NCI-H526 (cell line): ENCODE data around the gene MYH11.
A peak's percentile ranks its signal among the peaks of the same experiment; 100 is the strongest.
"Not testable (repeated sequence)": the region's sequence is repeated elsewhere in the genome, so short reads cannot be mapped to it uniquely, and the experiment has no call there.

ENCODE experiments used
- DNase-seq, 2 experiments: peaks; one replicate each; lab custom pipeline; 2025; lab: John Stamatoyannopoulos, UW

The MYH11 gene

GRCh38 chr16:15876503-15876902, 19.7 kb upstream of the MYH11 start:
- DNase-seq, result no peak

- DNase-seq, result peak; percentile 20 to 71
Observed at GRCh38 chr16:15874745-15875314, 18.0 kb upstream of the MYH11 start.

DNA sequence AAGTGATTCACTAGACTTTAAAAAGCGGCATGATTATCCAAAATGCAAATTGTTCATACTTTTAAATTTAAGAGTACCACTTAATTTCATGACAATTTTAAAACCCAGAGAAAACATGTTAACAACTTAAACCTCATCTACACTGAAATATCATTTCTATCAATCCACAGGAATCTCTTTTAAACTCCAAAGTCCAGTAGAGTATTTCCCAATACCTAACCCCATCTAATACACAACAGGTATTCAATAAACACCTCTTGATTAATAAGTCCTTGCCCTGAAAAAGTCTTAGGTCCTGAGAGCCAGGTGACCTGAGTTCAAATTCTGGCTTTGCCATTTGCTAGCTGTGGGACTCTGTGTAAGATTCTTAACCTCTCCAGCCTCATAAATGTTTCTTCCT, 16.9 kb upstream of the MYH11 start:
- DNase-seq, result no peak

DNA sequence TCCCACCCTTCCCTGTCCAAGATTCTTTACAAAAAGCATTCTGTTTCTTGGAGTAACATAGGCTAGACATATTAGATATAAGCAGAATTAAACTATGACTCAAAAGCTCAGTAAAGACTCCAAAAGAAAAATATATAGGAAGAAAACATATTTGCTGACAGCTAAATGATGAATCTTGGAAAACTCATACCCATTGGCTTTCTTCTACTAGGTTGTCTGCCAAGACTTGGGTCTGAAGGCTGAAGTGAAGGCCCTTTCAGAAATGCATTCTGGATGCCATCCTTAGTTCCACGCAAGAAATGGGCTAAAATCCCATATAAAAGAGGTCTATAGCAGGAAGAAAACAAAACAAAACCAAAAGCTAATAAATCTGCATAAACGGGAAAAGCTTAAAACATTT, 16.5 kb upstream of the MYH11 start:
- no peak for DNase-seq

- DNase-seq, result no peak
Observed at GRCh38 chr16:15870011-15870410, 13.2 kb upstream of the MYH11 start.

GRCh38 chr16:15866451-15866850, 9.6 kb upstream of the MYH11 start:
- no peak for DNase-seq

GRCh38 chr16:15865742-15866141, 8.9 kb upstream of the MYH11 start:
- no peak for DNase-seq

DNA sequence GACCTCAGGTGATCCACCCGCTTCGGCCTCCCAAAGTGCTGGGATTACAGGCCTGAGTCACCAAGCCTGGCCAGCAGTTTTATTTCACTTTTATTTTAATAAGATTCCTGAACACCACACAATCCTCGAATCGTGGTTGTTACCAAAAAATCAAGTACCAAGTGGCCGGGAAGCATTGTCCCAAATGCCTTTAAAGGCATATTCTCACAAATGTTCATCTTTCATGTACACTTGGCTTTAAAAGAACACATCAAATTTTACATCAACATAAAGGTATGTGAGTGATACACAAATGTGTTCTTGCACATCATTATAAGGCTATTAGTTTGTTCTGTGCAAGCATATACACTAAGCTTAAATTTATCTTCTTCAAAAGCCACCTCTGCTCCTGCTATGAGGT, 8.1 kb upstream of the MYH11 start:
- DNase-seq, result no peak

DNA sequence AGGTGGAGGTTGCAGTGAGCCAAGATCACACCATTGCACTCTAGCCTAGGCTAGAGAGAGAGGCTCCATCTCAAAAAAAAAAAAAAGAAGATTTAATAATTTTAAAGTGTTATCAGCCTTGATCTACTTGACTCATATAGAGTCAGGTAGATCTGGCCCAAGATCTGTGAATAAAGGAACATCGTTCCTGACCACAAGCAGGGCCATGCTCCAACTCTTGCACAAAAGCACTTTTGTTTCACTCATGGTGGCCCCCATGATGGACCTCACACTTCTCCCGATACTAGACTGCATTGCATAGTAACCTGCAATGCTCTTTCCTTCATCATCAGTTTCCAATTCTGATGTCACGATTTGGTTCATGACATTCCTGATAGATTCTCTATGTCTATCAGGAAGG, 5.2 kb upstream of the MYH11 start:
- DNase-seq, result no peak

- no peak for DNase-seq
Observed at GRCh38 chr16:15858921-15859668, 2.3 kb upstream of the MYH11 start.

DNA sequence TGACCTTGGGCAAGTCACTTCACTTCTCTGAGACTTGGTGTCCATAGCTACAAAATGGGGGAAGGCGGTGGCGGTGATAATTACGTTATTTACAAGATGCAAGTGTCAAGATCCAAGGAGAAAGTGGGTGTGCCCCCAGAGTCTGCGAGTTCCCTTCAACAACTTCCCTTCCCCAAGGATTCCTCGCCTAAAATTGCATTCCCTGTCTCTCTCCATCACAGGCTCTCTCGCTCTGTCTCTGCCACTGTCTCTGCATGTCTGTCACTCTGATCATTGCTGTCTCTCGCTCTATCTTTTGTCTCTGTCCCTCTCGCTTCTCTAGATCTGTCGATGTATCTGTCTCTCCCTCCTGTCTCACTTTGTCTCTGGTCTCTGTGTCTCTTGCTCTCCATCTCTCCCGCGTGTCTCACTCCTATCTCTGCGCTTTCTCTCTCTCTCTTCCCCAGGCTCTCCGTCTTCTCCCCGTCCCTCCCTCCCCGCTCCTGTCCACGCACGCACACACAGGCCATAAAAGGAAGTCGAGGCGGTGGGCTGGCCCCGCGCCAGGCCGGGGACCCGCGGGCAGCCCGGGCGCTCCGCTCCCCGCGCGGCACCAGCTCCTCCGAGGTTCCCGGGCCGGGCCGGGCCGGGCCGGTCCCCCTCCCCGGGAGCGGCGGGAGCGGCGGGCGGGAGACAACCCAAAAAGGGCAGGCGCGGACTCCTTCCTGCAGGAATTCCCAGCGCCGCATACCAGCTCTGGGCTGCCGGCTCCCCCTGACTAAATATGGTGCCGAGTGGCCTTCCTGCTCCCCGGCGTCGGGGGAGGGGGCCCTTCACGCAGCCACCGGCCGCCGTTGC, 1.1 kb upstream of the MYH11 start:
- no peak for DNase-seq

DNA sequence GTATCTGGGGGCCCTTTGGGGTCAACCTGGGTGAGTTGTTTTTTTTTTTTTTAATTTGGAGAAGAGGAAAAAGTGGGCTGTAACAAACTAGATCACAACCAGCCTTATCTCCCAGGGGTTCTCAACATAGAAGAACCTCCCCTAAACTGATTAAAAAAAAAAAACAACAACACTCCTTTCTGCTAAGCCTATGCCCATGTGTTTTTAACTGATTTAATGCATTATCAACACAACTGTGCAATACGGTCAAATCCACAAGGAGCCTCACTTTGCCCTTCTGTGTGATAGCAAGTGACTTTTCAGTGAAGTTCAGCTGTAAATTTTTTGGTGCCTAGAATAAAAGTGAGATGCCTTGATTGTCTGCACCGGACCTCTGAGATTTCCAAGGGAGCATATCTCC, 646 bp downstream of the MYH11 start:
- DNase-seq, result no peak

DNA sequence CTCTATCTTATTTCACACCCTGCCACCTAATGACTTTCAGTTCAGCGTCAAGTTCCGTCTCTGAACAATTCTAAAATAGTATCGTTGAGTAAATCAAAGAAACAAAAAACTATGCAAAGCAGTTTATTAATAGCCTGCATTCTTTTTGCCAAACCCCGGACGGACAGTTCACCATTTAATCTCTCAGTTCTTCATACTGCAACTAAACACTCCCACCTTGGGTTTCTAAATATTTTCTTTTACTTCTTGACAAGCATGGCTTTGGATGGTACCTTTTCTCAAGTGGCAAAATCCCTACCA, 1.2 kb downstream of the MYH11 start:
- DNase-seq, result no peak

- no peak for DNase-seq
Observed at GRCh38 chr16:15854906-15855703, 1.7 kb downstream of the MYH11 start.

- DNase-seq, result no peak
Observed at GRCh38 chr16:15854061-15854460, 2.8 kb downstream of the MYH11 start.

- DNase-seq, result no peak
Observed at GRCh38 chr16:15853021-15853420, 3.8 kb downstream of the MYH11 start.

- not testable (repeated sequence) for DNase-seq
Observed at GRCh38 chr16:15850555-15850954, 6.3 kb downstream of the MYH11 start.

GRCh38 chr16:15849209-15849981, 7.4 kb downstream of the MYH11 start:
- no peak for DNase-seq

GRCh38 chr16:15847611-15848175, 9.1 kb downstream of the MYH11 start:
- no peak for DNase-seq

GRCh38 chr16:15846510-15846909, 10.3 kb downstream of the MYH11 start:
- DNase-seq, result no peak

- no peak for DNase-seq
Observed at GRCh38 chr16:15843635-15844279, 13.1 kb downstream of the MYH11 start.
